ENCODE results near the gene MAF.

The MAF gene

DNA sequence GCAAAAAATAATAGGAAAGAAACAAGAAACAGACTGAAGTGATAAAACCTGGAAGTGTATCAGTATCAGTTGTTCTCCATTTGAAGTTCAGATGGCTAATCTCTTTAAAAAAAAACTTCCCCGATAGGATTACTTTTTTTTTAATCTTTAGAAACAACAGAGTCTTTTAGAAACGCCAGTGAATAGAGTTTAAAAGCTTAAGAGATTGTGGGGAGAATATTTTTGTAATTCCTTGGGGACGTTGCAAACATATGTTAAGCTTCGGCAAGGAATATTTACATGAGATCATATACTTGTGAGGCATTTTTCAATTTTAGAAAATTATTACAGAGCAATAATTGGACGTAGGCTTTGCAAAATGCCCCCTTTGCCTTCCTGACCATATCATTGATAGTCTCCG lies 13.2 kb downstream of the MAF start:
- no peak for DNase-seq (ENCODE audit: low read depth)
- TF ChIP-seq, protein P1, sequence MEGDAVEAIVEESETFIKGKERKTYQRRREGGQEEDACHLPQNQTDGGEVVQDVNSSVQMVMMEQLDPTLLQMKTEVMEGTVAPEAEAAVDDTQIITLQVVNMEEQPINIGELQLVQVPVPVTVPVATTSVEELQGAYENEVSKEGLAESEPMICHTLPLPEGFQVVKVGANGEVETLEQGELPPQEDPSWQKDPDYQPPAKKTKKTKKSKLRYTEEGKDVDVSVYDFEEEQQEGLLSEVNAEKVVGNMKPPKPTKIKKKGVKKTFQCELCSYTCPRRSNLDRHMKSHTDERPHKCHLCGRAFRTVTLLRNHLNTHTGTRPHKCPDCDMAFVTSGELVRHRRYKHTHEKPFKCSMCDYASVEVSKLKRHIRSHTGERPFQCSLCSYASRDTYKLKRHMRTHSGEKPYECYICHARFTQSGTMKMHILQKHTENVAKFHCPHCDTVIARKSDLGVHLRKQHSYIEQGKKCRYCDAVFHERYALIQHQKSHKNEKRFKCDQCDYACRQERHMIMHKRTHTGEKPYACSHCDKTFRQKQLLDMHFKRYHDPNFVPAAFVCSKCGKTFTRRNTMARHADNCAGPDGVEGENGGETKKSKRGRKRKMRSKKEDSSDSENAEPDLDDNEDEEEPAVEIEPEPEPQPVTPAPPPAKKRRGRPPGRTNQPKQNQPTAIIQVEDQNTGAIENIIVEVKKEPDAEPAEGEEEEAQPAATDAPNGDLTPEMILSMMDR (conservative IDR thresholded peaks at IDR 0.05; ENCODE audit: control insufficient read depth, insufficient read depth, low read depth, low read length): no peak
- no peak overlapping the region for H3K4me3 ChIP-seq (ENCODE audit: control insufficient read depth, low read depth, low read length)

DNA sequence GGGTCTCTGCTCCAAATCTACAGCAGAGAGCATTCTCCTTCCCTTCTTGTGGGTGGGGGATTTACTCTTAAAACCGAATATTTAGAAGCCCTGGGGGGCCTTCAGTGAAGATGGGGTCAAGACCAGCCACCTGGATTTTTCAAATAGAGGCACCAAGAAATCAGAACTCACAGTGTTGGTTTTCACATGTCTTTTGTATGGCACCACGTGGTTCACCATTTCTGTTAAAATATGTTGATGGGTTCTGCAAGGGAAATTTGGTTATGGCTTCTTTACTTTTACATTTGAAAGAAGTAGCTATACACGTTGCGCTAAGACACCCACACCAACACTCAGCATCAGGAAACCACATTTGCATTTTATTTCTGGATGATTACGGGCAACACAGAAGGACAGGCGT lies 17.7 kb downstream of the MAF start:
- H3K4me3 ChIP-seq (ENCODE audit: control insufficient read depth, low read depth, low read length): no peak overlapping the region
- no peak for DNase-seq (ENCODE audit: low read depth)
- TF ChIP-seq, protein P1 (conservative IDR thresholded peaks at IDR 0.05; ENCODE audit: control insufficient read depth, insufficient read depth, low read depth, low read length): no peak

DNA sequence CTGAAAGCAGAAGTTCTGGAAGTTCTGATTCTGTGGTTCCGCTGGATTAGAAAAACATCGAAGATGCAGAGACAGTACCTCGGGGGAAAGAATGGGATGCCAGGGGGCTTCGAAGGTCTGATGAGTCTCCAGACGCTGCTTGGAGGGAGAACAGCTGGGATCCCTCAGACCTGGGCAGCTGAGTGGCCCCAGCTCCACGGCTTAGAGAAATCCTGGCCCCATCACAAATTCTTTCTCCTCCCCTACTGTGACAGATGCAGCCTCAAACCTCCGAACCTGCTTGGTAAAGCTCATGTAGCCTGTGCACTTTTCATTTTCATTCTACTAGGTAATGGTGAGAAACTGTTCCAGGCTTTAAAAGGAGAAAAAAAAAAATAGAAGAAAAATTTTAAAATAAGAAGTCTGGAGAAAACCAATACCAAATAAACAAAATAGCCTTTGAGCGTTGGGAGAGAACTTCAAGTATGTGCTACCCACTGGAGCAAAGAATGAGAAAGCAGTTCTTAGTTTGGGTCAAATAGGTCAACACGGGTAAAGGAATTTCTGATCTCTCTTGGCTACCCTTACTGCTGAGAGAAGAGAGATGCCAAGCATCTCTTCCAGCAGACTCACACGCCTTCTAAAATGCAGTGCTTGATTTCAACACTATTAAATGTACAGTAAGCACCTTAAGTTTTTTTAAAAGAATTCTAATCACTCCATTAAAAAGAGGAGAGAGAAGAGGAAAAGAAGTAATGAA lies 19.9 kb downstream of the MAF start:
- TF ChIP-seq, protein P1 (conservative IDR thresholded peaks at IDR 0.05; ENCODE audit: control insufficient read depth, insufficient read depth, low read depth, low read length): no peak
- DNase-seq (ENCODE audit: low read depth): no peak
- no peak overlapping the region for H3K4me3 ChIP-seq (ENCODE audit: control insufficient read depth, low read depth, low read length)

DNA sequence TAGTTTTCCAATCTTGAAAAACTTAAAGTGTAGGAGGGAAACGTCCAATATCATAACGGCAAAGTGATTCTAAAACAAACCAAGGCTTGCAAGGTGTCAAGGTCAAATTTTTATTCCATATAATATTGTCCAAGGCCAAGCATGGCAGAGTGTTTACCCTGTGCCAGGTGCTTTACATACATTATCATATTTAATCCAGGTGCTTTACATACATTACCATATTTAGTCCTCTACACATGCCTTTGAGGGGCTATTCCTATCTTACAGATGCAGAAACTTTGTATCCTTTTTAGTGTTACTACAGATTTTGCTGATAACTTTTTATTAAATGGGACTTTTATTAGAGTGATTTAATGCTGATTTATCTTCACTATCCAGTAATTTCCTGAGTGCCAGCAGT lies 23.9 kb downstream of the MAF start:
- H3K4me3 ChIP-seq (ENCODE audit: control insufficient read depth, low read depth, low read length): no peak overlapping the region
- TF ChIP-seq, protein P1 (conservative IDR thresholded peaks at IDR 0.05; ENCODE audit: control insufficient read depth, insufficient read depth, low read depth, low read length): no peak
- no peak for DNase-seq (ENCODE audit: low read depth)

DNA sequence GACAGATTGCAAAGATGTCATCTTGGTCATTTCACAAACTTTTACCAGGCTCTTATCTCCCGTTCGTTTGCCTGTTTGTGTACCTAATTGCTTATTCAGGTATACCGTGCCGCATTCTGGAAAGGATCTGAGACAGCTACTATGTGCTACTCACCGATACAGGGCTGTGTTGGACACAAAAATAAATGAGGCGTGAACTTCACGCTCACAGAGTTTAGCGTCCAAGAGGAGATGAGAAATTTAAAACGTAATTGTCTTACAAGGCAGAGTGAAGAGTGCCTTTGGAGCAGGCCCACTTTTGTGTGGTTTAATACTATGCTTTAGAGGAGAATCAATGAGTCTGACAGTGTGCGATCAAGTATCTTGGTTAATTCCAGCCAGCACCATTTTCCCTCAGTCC lies 26.7 kb downstream of the MAF start:
- H3K4me3 ChIP-seq (ENCODE audit: control insufficient read depth, low read depth, low read length): no peak overlapping the region
- DNase-seq (ENCODE audit: low read depth): no peak
- TF ChIP-seq, protein P1 (conservative IDR thresholded peaks at IDR 0.05; ENCODE audit: control insufficient read depth, insufficient read depth, low read depth, low read length): no peak

DNA sequence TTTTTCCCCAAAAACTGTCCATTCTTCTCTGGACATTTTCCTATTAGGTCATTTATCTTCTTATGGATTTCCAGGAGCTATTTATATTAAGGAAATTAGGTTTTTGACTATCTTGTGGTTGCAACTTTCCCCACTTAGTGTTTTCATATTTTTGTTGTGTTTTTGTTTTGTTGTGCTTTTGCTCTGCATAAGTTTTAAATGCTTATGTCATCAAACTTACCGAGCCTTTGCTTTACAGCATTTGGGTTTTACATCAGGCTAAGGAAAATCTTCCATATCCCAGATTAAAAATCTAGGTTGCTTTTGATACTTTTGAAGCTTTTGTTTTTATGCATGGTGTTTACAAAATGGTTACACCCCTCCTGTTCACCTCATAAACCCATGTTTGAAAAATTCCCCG lies 27.5 kb downstream of the MAF start:
- TF ChIP-seq, protein P1 (conservative IDR thresholded peaks at IDR 0.05; ENCODE audit: control insufficient read depth, insufficient read depth, low read depth, low read length): no peak
- DNase-seq (ENCODE audit: low read depth): no peak
- H3K4me3 ChIP-seq (ENCODE audit: control insufficient read depth, low read depth, low read length): no peak overlapping the region
